ENCODE measurements around the gene NPM1.
"Not testable (repeated sequence)": the region's sequence is repeated elsewhere in the genome, so short reads cannot be mapped to it uniquely, and the experiment has no call there.

Gene NPM1

DNA sequence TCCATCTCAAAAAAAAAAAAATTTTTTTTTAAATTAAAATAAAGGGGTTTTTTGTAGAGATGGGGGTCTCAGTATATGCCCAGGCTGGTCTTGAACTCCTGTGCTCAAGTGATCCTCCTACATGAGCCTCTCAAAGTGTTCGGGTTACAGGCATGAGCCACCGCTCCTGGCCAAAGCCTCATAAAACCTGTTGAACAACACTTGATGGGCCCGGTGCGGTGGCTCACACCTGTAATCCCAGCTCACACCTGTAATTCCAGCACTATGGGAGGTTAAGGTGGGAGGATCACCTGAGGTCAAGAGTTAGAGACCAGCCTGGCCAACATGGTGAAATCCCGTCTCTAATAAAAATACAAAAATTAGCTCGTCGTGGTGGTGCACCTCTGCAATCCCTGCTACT is 7.7 kb upstream of the NPM1 start:
- no peak overlapping the region for H2AFZ ChIP-seq (ENCODE audit: low read depth, low read length)
- TF ChIP-seq EZH2phosphoT487 (IDR thresholded peaks at IDR 0.05; ENCODE audit: low read depth) = no peak
- TF ChIP-seq, protein P1, sequence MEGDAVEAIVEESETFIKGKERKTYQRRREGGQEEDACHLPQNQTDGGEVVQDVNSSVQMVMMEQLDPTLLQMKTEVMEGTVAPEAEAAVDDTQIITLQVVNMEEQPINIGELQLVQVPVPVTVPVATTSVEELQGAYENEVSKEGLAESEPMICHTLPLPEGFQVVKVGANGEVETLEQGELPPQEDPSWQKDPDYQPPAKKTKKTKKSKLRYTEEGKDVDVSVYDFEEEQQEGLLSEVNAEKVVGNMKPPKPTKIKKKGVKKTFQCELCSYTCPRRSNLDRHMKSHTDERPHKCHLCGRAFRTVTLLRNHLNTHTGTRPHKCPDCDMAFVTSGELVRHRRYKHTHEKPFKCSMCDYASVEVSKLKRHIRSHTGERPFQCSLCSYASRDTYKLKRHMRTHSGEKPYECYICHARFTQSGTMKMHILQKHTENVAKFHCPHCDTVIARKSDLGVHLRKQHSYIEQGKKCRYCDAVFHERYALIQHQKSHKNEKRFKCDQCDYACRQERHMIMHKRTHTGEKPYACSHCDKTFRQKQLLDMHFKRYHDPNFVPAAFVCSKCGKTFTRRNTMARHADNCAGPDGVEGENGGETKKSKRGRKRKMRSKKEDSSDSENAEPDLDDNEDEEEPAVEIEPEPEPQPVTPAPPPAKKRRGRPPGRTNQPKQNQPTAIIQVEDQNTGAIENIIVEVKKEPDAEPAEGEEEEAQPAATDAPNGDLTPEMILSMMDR (IDR thresholded peaks at IDR 0.05; ENCODE audit: low read depth, low read length) = no peak
- H3K4me2 ChIP-seq (ENCODE audit: low read length) = no peak overlapping the region
- no peaks in the 10 kb centered on the region for H3K79me2 ChIP-seq (ENCODE audit: low read length)
- H3K27me3 ChIP-seq (ENCODE audit: low read depth, low read length) = peaks cover 8% of the 10 kb centered on the region
- H3K27ac ChIP-seq (ENCODE audit: low read length) = no peak overlapping the region
- H3K36me3 ChIP-seq (replicated peaks; ENCODE audit: low read depth, low read length) = no peaks in the 10 kb centered on the region
- H3K9me3 ChIP-seq (ENCODE audit: insufficient read depth, low read length) = no peaks in the 10 kb centered on the region
- no peaks in the 10 kb centered on the region for H3K4me1 ChIP-seq (ENCODE audit: low read length)
- H4K20me1 ChIP-seq (ENCODE audit: insufficient read depth, low read length) = no peaks in the 10 kb centered on the region
- H3K4me3 ChIP-seq (ENCODE audit: low read length) = no peak overlapping the region
- H3K9ac ChIP-seq (ENCODE audit: low read length) = no peak overlapping the region

DNA sequence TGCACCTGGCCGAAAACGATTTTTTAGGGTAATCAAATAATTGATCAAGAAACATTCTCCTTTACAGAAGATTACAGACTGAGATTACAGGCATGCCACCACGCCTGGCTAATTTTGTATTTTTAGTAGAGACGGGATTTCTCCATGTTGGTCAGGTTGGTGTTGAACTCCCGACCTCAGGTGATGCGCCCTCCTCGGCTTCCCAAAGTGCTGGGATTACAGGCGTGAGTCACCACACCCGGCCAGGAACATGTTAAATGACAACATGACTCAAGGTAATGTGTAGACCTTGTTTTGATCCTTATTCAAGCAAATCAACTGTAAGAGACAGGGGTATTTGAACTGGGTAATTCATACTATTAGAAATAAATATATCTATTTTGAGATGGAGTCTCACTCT is 3.2 kb upstream of the NPM1 start:
- H3K27ac ChIP-seq (ENCODE audit: low read length); H3K9me3 ChIP-seq (ENCODE audit: insufficient read depth, low read length); H3K27me3 ChIP-seq (ENCODE audit: low read depth, low read length); H2AFZ ChIP-seq (ENCODE audit: low read depth, low read length); H3K4me3 ChIP-seq (ENCODE audit: low read length); H3K9ac ChIP-seq (ENCODE audit: low read length); H3K4me2 ChIP-seq (ENCODE audit: low read length); H3K4me1 ChIP-seq (ENCODE audit: low read length): not testable (repeated sequence)
- H3K79me2 ChIP-seq (ENCODE audit: low read length) = peaks cover 32% of the 10 kb centered on the region
- H4K20me1 ChIP-seq (ENCODE audit: insufficient read depth, low read length) = peaks cover 13% of the 10 kb centered on the region
- H3K36me3 ChIP-seq (replicated peaks; ENCODE audit: low read depth, low read length) = peaks cover 13% of the 10 kb centered on the region

DNA sequence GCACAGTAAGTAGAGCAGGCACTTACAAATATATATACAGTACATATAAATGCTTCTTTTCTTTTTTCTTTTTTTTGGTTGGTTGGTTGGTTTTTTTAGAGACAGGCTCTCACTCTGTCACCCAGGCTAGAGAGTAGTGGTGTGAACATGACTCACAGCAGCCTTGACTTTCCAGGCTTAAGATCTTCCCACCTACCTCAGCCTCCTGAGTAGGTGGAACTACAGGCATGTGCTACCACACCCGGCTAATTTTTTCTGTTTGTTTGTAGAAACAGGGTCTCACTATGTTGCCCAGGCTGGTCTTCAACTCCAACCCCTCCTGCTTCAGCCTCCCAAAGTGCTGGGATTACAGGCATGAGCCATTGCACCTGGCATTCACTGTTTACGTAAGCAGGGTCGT is 2.6 kb upstream of the NPM1 start:
- not testable (repeated sequence) for H3K9ac ChIP-seq (ENCODE audit: low read length); H2AFZ ChIP-seq (ENCODE audit: low read depth, low read length); H3K4me3 ChIP-seq (ENCODE audit: low read length); H3K9me3 ChIP-seq (ENCODE audit: insufficient read depth, low read length); H3K4me2 ChIP-seq (ENCODE audit: low read length); H3K27me3 ChIP-seq (ENCODE audit: low read depth, low read length); H3K27ac ChIP-seq (ENCODE audit: low read length)
- peaks cover 11% of the 10 kb centered on the region for H3K4me1 ChIP-seq (ENCODE audit: low read length)
- peaks cover 19% of the 10 kb centered on the region for H4K20me1 ChIP-seq (ENCODE audit: insufficient read depth, low read length)
- H3K36me3 ChIP-seq (replicated peaks; ENCODE audit: low read depth, low read length) = peaks cover 19% of the 10 kb centered on the region
- peaks cover 37% of the 10 kb centered on the region for H3K79me2 ChIP-seq (ENCODE audit: low read length)

DNA sequence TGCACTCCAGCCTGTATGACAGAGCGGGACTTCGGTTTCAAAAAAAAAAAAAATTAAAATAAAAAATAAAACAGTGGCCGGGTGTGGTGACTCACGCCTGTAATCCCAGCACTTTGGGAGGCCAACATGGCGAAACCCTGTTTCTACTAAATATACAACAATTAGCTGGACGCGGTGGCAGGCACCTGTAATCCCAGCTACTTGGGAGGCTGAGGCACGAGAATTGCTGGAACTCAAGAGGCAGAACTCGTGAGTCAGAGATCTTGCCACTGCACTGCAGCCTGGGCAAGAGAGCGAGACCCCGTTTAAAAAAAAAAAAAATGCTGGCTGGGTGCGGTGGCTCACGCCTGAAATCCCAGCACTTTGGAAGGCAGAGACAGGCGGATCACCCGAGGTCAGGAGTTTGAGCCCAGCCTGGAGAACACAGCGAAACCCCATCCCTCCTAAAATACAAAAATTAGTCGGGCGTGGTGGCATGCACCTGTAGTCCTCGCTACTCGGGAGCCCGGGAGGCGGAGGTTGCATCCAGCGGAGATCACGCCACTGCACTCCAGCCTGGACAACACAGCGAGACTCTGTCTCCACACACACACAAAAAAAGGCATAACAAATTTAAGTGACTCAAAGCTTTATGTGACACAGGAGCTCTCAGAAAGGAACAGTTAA is 1.5 kb upstream of the NPM1 start:
- Histone ChIP-seq H3K9me3 (ENCODE audit: insufficient read depth, low read length) (no peaks in the 10 kb centered on the region), H3K9ac (ENCODE audit: low read length) (peak overlapping the region; percentile 99; the same call in 1 of the 2 replicates), H3K27me3 (ENCODE audit: low read depth, low read length) (no peaks in the 10 kb centered on the region), H3K4me2 (ENCODE audit: low read length) (peak overlapping the region; percentile 88), H3K36me3 (replicated peaks; ENCODE audit: low read depth, low read length) (peaks cover 29% of the 10 kb centered on the region), H4K20me1 (ENCODE audit: insufficient read depth, low read length) (peaks cover 31% of the 10 kb centered on the region), H3K79me2 (ENCODE audit: low read length) (peaks cover 49% of the 10 kb centered on the region), H3K4me1 (ENCODE audit: low read length) (peaks cover 23% of the 10 kb centered on the region), H3K27ac (ENCODE audit: low read length) (no peak overlapping the region), H3K4me3 (ENCODE audit: low read length) (peak overlapping the region; percentile 87), H2AFZ (ENCODE audit: low read depth, low read length) (no peak overlapping the region)
- TF ChIP-seq EZH2phosphoT487 (IDR thresholded peaks at IDR 0.05; ENCODE audit: low read depth) = no peak
- TF ChIP-seq, protein P1 (IDR thresholded peaks at IDR 0.05; ENCODE audit: low read depth, low read length) = no peak

DNA sequence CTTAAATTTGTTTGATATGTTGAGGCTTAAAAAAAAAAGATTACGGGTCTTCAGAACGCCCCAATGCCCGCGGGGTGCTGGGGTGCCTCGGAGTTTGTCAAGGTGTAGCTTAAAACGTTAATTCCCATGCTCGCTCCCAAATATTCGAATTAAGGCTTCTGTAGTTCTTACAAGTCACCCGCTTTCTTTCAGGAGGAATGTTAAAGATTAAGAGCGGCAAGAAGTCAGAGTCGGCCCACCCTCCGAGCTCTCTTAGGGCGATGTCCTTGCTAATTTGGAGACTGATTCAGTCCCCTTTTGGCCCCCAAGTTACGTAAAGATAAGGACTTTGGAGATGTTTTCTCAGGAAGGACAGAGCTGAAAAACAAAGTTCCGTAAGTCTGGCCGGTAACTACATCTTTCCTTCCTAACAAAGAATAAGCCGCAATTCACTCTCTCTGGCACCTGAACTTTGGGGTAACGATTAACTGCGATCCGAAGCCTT is 746 bp upstream of the NPM1 start:
- H3K27me3 ChIP-seq (ENCODE audit: low read depth, low read length) = no peaks in the 10 kb centered on the region
- peaks cover 36% of the 10 kb centered on the region for H3K36me3 ChIP-seq (replicated peaks; ENCODE audit: low read depth, low read length)
- H3K4me3 ChIP-seq (ENCODE audit: low read length) = peak overlapping the region; percentile 87
- H3K4me1 ChIP-seq (ENCODE audit: low read length) = peaks cover 30% of the 10 kb centered on the region
- peak overlapping the region; percentile 99 for H3K9ac ChIP-seq (ENCODE audit: low read length)
- peaks cover 38% of the 10 kb centered on the region for H4K20me1 ChIP-seq (ENCODE audit: insufficient read depth, low read length)
- H3K79me2 ChIP-seq (ENCODE audit: low read length) = peaks cover 56% of the 10 kb centered on the region
- H3K4me2 ChIP-seq (ENCODE audit: low read length) = peak overlapping the region; percentile 88
- peak overlapping the region; percentile 73 for H3K27ac ChIP-seq (ENCODE audit: low read length)
- TF ChIP-seq, protein P1 (IDR thresholded peaks at IDR 0.05; ENCODE audit: low read depth, low read length) = no peak
- no peak for TF ChIP-seq EZH2phosphoT487 (IDR thresholded peaks at IDR 0.05; ENCODE audit: low read depth)
- H2AFZ ChIP-seq (ENCODE audit: low read depth, low read length) = peak overlapping the region; percentile 50; the same call in 1 of the 2 replicates
- no peaks in the 10 kb centered on the region for H3K9me3 ChIP-seq (ENCODE audit: insufficient read depth, low read length)
